ENCODE measurements around the gene HSD11B2.

The HSD11B2 gene

DNA sequence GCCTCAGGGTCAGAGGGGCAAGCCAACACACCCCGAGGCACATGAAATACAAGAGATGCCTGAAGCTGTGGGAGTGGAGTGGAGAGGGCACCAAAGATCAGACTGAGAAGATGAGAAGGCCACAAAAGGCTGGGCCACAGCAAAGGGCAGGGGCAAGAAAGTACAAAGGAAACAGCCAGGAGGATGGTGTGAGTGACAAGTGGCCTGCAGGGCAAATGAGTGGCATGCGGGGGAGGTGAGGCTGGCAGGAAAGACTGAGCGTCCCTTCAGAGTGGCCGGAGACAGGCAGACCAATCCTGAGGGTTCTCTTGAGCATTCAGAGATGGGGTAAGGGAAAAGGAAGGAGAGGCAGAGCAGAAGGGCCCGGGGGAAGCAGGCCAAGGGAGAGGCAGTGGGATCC is 23.2 kb downstream of the HSD11B2 start:
- no peak for DNase-seq

DNA sequence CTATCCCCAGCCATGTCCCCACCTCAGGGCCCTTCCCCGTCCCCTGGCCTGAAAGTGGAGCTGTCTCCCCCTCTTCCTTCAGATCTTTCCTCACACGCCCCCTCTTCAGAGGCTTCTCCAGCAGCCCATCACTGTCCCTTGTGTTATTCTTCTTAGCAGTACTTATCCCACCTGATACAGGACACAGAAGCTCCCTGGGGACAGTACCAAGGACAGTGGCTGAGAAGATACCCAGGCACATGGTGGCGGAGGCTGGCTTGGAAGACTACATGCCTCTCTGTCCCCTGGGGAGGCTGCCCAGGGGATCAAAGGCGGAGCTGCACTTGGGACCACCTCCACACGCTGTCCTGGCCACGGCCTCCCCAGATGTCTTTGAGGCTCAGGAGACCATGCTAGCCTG is 23.9 kb downstream of the HSD11B2 start:
- no peak for DNase-seq

DNA sequence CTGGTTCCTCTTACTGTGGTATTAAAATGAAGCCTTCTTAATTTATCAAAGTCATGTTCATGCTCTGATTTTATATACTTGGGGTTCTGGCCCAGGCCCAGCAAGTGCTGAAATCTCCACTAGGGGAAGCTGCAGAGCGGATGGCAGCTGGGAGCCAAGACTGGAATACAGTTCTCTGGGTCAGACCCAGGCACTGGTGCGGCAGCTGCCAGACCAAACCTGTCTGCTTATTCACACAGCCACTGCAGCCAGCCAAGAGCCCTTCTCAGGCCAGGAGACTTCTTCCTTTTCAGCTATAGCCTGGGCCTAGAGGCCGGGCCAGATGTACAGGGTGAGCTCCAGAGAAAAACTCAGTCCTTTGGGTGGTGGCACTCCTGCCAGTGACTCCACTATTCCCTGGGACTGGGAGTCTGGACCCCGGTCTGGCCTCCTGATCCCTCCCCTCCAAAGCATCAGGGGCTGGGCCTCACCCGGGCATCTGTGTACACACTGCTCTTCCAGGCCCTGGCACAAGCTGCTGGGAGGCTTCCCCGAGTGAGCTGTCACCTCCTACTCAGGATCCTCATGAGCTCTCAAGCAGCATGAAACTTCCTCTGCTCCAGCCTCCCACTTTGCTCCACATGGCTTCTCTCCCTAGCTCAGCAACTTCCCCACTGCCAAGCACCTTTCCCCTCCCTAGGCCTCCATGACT is 25.6 kb downstream of the HSD11B2 start:
- no peak for DNase-seq

DNA sequence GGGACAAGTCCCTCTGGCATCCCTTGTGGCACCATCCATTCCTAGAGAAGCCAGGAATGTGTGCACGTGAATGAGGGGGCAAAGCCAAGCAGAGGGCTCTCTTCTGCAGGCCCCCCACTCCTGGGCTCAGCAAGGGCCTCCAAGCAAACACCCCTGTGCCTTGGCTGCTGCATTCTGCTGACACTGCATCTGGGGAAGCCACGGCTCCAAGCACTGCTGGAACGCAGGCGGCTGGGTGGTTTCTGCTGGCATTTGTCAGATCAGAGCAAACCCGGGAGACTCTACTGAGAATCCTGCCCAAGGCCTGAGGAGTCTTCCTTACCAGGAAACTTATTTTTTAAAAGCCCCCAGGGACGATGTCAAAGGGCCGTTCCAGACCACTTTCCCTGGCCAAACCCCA is 26.7 kb downstream of the HSD11B2 start:
- DNase-seq: no peak

DNA sequence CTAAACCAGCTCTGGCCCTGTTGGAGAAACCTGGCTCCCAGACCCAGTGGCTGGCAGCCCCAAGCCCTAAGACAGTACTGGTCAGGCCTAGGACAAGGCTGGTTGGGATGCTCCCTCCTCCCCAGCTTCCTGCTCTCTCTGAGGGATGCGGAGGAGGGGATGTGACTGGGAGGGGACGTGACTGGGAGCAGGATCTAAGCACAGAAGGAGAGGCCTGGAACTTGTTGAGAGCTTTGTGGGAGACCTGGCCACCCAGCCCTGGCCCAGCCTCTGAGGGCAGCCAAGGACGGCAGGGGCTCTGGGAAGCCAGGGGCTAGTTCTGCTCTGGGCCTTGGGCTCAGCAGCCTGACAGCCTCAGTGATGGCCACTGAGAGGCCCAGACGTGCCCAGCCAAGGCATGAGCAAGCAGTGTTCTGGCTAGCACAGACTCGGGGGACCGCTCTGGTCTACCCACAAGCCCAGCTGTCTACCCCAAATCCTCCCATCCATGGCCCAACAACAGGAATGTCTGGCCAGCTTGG is 27.3 kb downstream of the HSD11B2 start:
- no peak for DNase-seq

DNA sequence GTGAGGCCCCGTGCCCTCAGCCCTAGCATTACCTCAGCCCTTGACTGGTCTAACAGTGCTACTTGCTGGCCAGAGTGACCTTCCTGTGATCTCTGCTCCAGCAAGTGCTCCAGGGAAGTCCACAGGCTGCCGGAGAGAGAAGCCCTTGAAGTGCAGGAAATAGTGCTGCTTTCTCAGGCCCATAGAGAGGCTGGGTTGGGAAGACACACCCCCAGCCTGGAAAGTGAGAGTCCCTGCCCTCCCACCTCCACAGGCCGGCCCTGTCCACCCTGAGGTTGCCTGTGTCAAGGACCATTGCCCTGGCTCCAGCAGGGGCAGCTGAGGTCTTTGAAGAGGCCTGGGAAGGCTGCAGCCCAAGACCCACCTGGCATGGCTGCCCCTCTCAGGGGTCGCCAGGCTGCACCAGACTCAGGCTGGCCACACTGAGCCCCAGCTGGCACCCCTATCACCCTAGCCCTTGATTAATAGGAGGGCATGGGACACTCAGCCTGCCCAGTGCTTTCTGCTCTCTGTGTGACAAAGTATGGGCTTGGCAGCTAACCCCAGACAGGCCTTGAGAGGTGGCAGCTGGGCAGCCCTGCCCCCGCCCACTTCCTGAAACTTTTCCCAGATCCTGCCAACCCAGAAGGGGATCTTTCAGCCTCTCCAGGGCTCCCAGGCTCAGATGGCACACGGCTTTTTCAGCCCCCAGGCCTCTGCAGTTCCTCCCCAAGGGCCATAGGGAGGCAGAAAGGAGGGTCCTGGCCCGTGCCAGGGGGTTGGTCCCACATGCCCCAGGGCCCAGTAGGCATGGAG is 28.3 kb downstream of the HSD11B2 start:
- no peak for DNase-seq

DNA sequence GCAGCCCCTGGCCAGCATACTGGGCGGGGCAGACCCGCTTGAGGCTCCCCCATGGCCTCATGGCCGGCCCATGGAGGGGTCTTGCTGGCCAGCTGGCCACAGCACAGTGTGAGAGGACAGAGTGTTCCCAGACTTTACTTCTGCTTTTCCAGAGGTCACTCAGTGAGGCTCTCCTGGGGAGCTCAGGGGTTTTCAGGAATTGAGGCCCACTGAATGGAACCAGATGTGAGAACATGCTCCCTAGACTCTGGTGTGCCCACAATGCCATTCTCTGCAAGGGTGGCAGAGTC is 28.9 kb downstream of the HSD11B2 start:
- no peak for DNase-seq

DNA sequence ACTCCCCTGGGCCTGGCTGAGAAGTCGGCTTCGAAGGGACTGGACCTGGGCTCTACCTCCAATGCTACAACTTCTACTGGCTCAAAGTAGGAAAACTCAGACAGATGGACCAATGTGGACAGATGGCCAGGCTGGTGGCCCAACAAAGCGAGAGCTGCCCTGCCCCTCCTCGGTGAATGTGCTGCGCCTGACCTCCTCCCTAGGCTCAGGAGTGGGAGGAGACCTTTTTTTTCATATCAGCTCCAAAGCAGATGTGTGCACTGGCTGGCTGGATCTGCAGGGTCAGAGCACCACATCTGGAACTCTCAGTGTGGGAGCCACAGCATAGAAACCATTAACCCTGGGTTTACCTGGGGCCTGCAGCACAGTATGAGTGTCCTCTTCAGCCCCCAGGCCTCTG is 29.2 kb downstream of the HSD11B2 start:
- DNase-seq: no peak

DNA sequence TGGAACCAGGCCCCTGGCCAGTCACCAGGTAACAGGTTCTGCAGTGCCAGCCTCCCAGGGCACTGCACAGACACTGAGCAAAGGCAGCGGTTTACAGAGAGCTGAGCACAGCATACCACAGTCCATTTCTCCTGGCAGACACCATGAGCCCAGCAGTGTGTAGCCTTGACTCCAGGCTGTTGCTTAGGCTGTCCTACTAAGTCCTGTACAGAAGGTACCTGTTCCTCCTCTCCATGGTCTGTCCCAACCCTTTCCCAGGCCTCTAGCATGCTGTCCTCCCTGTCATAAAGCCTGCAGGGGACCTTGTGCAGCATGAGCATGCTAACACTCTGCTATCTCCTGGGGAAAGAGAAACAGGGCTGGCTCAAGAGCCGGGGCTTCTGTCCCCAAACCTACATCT is 30.0 kb downstream of the HSD11B2 start:
- DNase-seq: no peak

DNA sequence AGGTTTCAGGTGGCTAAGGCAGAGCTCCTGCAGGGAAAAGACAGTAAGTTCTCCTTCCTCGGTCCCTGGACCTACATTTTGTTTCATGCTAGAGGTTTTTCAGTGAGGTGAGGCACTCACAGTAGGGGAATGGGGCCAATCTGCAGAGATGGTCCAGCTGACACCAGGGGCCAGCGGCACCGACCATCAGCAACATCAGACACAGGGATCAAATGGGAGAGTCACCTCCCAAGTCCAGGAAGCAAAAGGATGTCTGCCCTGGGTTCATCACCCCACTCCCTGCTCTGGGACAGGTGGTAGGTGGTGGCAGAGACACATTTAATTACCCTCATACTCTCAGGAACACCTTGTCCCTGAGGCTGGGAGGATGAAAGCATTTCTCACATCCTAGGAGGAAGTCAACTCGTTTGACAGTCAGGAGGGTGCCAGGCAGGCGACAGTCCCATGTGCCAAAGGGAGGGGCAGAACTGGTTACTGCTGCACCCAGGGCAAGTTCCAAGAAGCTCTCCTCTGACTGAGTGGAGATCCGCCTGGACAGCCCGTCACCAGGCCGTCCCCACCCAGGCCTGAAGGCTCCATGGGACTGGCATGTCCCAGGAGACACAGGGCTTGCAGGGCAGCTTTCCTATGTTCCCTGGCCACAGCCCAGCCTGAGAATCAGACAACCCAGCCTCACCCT is 30.8 kb downstream of the HSD11B2 start:
- DNase-seq: no peak

DNA sequence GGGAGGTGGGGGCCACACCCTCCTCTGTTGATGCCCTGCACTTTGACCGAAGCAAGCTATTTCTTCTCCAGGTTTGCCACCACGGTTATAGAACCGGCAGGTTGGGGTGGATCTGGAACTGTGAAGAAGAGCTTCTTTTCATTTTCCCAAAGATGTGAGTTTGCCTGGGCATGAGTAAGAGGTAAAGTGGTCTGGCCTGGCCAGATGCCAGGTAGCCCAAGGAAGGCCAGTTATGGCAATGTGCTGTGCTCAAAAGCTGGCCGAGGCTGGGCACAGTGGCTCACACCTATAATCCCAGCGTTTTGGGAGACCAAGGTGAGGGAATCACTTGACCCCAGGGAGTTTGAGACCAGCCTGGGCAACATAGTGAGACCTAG is 31.3 kb downstream of the HSD11B2 start:
- no peak for DNase-seq

DNA sequence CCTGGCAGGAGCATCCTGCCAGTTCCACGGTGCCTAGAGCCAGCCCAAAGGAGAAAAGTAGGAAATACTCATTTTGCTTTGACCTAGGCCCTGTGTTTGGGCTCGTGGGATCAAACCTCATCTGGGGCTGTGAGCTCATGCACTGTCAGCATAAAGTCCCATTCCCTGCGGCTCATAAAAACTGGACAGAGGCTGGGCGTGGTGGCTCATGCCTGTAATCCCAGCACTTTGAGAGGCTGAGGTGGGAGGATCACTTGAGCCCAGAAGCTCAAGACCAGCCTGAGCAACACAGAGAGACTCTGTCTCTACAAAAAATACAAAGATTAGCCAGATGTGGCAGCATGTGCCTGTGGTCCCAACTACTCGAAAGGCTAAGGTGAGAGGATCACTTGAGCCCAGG is 32.1 kb downstream of the HSD11B2 start:
- DNase-seq: no peak

DNA sequence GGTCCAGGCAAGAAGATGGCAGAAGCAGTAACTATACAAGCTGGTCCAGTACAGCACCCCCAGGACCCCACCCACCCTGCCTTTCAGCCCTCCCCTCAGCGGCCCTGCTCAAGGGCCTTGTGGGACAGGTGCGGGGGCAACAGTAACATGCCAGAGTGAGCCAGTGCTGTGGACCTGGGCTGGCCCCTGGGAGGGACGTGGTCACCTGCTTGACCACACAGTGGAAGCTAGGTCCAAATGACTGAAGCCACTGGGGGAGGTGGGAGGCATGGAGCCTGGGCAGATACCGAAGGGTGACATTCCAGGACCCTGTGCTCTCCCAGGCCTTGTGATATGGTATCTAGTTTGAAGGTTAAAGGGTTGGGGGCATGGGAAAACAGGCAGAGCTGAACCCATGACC is 32.8 kb downstream of the HSD11B2 start:
- DNase-seq: no peak

DNA sequence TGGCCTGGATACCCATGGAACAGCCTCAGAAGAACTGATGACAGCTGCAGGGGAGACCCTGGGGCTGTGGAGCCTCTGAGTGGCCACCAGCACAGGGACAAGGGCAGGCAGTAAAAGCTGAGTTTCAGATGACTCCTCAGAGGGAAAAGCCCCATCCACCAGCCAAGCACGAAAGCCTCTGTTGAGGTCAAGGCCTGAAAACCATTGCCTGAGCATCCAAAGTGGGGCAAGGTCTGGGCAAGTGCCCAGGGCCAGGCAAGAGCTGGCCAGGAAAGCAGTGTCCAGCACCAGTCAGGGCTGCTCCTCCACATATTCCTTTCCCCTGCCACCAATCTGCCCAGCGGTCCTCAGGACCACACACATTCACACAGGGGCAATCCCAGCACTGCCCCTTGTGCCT is 33.6 kb downstream of the HSD11B2 start:
- no peak for DNase-seq

DNA sequence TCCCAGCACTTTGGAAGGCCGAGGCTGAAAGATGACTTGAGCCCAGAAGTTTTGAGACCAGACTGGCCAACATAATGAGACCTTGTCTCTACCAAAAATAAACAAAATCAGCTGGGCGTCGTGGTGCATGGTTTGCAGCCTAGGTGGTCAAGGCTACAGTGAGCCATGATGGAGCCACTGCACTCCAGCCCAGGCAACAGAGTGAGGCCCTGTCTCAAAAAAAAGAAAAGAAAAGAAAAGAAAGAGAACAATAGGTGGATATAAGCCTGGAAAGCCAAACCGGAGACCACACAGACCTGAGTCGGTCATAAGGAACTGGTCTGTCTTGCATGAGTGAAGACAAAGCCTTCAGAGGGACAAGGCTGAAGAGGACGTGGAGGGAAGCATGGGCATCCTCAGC is 35.7 kb downstream of the HSD11B2 start:
- DNase-seq: no peak

DNA sequence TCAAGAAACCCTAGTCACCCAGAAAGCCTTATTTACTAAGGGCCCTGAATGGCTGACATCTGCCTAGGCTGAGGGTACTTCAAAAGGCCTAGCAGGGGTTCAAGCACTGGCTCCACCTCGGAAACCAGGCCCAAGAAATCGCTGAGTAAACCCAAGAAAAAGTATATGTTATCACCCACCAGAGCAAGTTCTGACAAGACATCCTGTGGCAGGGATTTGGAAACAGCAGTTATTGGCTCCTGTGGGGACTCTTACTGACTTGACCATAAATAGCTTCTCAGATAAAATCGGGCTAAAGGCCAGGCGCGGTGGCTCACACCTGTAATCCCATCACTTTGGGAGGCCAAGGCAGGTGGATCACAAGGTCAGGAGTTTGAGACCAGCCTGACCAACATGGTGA is 37.8 kb downstream of the HSD11B2 start:
- DNase-seq: no peak

DNA sequence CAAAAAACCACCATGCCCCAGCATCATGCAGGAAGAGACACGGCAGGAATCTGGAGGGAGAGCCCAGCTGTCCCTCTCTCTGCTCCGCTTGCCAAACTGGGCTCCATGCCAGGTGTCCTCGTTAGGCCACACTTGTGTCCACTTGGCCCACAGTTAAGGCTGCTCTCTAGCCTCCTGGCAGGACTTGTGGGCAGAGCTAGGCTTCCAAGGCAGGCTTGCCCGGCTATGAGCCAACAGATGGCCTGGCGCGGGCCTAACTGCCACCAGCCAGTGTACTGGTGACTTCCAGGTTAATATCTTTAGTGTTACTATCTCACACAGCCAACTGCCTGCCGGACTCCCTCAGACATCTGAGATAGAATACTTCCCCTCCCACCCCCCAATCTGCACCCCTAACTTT is 39.4 kb downstream of the HSD11B2 start:
- no peak for DNase-seq

DNA sequence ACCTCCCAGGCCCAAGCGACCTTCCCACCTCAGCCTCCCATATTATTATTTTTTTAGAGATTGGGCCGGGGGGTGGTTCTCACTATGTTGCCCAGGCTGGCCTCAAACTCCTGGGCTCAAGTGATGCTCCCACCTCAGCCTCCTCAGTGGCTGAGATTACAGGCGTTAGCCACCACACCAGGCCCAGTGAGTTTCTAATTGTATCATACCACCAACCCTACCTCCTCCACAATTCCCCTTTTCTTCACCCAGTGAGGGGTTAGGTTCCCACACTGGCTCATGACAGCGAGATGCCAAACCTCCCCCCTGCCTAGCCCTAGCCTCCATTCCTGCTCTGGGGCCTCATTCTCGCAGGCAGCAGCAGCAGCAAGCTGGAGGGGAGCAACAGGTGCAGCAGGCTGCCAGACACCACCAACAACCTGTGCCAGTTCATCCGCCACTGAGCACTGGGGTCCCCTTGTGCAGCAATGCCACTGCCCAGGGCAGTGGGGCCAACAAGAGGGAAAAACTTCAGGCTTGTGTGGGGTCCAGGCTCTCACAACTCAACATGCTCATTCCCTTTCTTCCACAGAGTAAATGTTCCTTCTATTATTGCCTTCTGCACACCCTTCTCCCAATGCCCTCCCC is 41.0 kb downstream of the HSD11B2 start:
- DNase-seq: no peak

DNA sequence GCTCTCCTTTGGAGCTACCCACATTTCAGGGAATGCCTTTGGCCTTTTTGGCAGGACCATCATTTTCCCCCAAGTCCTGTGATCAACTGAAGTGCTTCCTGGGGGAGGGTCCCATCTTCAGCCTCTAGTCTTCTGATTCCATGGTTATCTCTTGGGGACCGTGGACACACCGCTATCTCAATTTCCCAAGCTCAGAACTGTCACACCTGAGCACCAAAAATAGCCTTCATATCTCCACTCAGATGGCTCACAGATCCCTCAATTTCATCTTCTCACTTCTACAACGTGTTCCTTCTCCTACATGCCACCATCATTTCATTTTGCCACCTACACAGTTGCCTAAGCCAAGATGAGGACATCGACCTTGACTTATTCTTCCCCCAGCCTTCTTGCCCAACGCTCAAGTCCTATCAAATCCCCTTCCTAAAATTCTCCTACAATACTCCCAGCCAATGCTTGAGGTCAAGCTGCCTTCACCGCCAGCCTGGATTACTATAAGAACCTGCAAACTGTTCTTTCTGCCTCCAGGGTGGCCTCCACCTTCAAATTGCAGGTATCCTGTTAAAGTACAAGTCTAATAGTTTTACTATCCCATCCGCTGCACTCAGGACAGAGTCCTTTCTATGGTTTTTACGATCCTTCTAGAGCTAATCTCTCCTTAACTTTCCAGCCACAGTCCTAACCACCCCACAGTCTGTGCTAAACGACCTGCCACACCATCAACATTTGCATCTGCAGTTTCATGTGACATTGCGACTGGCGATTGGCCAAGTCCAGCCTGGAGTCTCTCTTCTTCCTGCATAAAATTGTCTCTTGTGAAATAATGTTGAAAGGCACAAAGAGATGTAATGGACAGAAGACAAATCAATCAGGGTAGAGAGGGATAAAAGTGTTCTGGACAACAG is 43.9 kb downstream of the HSD11B2 start:
- DNase-seq: no peak

DNA sequence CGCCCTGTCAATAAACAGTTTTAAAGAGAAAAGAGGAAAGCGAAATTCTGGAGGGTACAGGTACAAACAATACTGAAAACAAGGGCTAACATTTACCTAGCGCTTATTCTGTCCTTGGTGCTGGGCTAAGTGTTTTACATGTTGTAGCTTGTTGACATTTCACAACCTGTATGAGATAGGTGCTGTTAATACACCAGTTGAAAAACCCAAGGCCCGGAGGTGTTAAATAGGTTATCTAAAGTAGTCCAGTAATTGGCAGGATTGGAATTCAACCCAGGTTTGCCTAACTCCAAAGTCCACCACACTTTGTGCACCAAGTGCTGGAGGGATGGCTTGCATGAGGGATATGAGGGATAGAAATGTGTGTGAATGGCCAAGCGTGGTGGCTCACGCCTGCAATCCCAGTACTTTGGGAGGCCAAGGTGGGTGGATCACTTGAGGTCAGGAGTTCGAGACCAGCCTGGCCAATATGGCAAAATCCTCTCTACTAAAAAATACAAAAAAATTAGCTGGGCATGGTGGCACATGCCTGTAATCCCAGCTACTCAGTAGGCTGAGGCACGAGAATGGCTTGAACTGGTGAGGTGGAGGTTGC is 47.1 kb downstream of the HSD11B2 start:
- DNase-seq: no peak

DNA sequence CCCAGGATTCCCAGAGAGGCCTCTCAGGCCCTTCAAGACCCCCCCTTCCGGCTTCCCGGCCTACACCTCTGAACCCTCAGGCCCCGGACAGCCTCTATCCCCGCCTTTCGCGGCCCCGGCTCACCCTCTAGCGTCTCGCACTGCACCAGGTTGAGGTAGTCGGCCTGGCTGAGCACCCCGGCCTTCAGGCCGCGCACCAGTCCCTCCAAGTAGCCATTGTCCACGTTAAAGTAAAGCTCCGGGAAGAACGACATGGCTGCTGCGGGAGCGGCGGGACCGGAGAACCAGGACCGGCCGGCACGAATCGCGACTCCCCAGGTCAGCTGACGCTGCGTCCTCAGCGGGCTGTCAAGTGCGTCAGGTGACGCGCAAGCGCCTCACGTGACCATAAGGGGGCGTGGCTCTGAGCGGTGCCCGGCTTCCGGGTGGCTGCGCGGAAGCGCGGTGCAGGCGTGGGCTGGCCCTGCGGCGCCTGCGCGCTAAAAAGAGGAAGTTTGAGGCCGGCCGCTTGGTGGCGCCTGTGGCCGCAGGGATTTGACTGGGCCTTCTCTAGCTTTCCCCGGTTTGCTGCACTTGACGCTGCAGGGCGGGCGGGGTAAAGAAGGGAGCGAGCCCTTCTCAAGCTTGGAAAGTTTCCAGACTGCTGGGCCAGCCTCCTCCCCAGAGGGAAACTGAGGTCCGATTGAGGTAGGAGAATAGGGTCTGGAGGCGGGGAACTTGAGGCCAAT is 50.1 kb downstream of the HSD11B2 start, which contains the start of gene ATP6V0D1:
Gene ATP6V0D1, minus strand, starts transcription at position 325 of the 728 bp plus-strand sequence. Its CDS starts 71 bp downstream, at position 254.
- DNase-seq: peak; percentile 99
